PC-9 (cell line): ENCODE results near the gene PARP12. TPM values are rescaled to one million over a fixed set of nuclear protein-coding genes. Genes with fewer than 3 reads are reported as not detected.

Source experiments
- BruUV-seq: library from RNA; stranded (reverse); fragments of 400-500 nt; replicated peaks from 2 replicates; lab custom pipeline; 2021; lab: Mats Ljungman, UMichigan
- CTCF ChIA-PET: fragments of 300-600 bp; sonication (Branson Sonifier 250); formaldehyde crosslinking; loops from one replicate; lab custom pipeline; 2022; ENCODE audit warnings: antibody characterized with exemption; lab: Charles Lee
- POLR2A ChIA-PET: fragments of 300-600 bp; sonication (Branson Sonifier 250); formaldehyde crosslinking; loops from one replicate; lab custom pipeline; 2022; ENCODE audit warnings: antibody characterized with exemption; ENCODE audit not compliant: unreplicated experiment; lab: Charles Lee
- DNase-seq, 2 experiments: peaks; one replicate each; pipeline versions ENCODE4 v3.0.0 to v3.0.0-alpha.2; 2015 to 2022; ENCODE audit warnings: mixed read lengths in 1 of 2
- H2AFZ ChIP-seq: fragments of 200-600 bp; sonication (generic); 2 replicates; pipeline ENCODE4 v1.8.1; 2017; ENCODE audit warnings: antibody characterized with exemption
- H3F3A ChIP-seq: fragments of 200-600 bp; sonication (generic); 2 replicates; pipeline ENCODE4 v1.8.1; 2017; ENCODE audit warnings: antibody characterized with exemption, mild to moderate bottlenecking, low read depth; ENCODE audit not compliant: insufficient read depth
- H3K27ac ChIP-seq: fragments of 200-600 bp; sonication (generic); 2 replicates; pipeline ENCODE4 v1.6.1; 2016; ENCODE audit warnings: mixed run types
- H3K27me3 ChIP-seq: fragments of 200-600 bp; sonication (generic); 2 replicates; pipeline ENCODE4 v1.6.1; 2016; ENCODE audit warnings: low read depth, mixed run types; ENCODE audit not compliant: insufficient read depth
- H3K36me3 ChIP-seq: fragments of 200-600 bp; sonication (generic); 2 replicates; pipeline ENCODE4 v1.6.1; 2016; ENCODE audit warnings: low read depth, mixed run types
- H3K4me1 ChIP-seq: fragments of 200-600 bp; sonication (generic); replicated peaks from 2 replicates; pipeline ENCODE4 v1.6.1; 2016; ENCODE audit warnings: mixed run types; ENCODE audit not compliant: insufficient read depth
- H3K4me2 ChIP-seq: fragments of 200-600 bp; sonication (generic); 2 replicates; pipeline ENCODE4 v1.6.1; 2017; ENCODE audit warnings: mixed run types
- H3K4me3 ChIP-seq: fragments of 200-600 bp; sonication (generic); 2 replicates; pipeline ENCODE4 v1.6.1; 2016; ENCODE audit warnings: mixed run types
- H3K79me2 ChIP-seq: fragments of 200-600 bp; sonication (generic); 2 replicates; pipeline ENCODE4 v1.6.1; 2017; ENCODE audit warnings: low read depth, mixed run types
- H3K9me2 ChIP-seq: fragments of 200-600 bp; sonication (generic); 2 replicates; pipeline ENCODE4 v1.8.1; 2017; ENCODE audit warnings: mild to moderate bottlenecking; ENCODE audit not compliant: insufficient read depth
- H3K9me3 ChIP-seq: fragments of 200-600 bp; sonication (generic); 2 replicates; pipeline ENCODE4 v1.8.1; 2016; ENCODE audit warnings: low read depth; ENCODE audit not compliant: insufficient read depth
- H4K20me1 ChIP-seq: fragments of 200-600 bp; sonication (generic); 2 replicates; pipeline ENCODE4 v1.8.1; 2017; ENCODE audit not compliant: insufficient read depth
- CTCF ChIP-seq: fragments of 200-600 bp; sonication (generic); conservative IDR thresholded peaks from 2 replicates; pipeline ENCODE4 v1.6.1; 2017; ENCODE audit warnings: mixed run types, antibody characterized with exemption, mild to moderate bottlenecking, moderate library complexity
- EZH2 ChIP-seq: fragments of 200-600 bp; sonication (generic); IDR thresholded peaks from 2 replicates; pipeline ENCODE4 v1.8.0; 2017; ENCODE audit warnings: antibody characterized with exemption, low read depth
- intact Hi-C: fragments of 100-400 bp; cut with micrococcal nuclease; formaldehyde crosslinking; loops from one replicate; pipeline ENCODE4 v1.10.0; 2022; ENCODE audit not compliant: unreplicated experiment
- total RNA-seq: library from RNA; stranded (reverse); gene quantifications from 2 replicates; pipeline ENCODE4 v1.2.3, GENCODE V29; 2021

The PARP12 gene
- total RNA-seq, 1 experiment from 2014 or later = 32.4 TPM

GRCh38 chr7:140079121-140079536 is 16.4 kb upstream of the PARP12 start:
- H3K27ac ChIP-seq = no peak overlapping the region
- BruUV-seq = no TSS peak
- no peaks in the 10 kb centered on the region for H3K4me1 ChIP-seq
- intact Hi-C loops = no loop called here
- CTCF ChIA-PET = interaction anchor here (0.6 kb wide), 1 partner anchor 83 kb away, joined by 5 read pairs; no protein-coding TSS in a partner anchor
- DNase-seq = no peak
- no peaks in the 10 kb centered on the region for H3K79me2 ChIP-seq
- no peak overlapping the region for H3K4me3 ChIP-seq
- H3K9me3 ChIP-seq = no peaks in the 10 kb centered on the region
- H3K36me3 ChIP-seq = no peaks in the 10 kb centered on the region
- no peak overlapping the region for H2AFZ ChIP-seq
- TF ChIP-seq EZH2 (no peak), CTCF (0 out of 2 replicates have a peak, but pooled peaks have one; percentile 19)
- H3F3A ChIP-seq = no peaks in the 10 kb centered on the region
- no peak overlapping the region for H3K4me2 ChIP-seq
- no peaks in the 10 kb centered on the region for H4K20me1 ChIP-seq
- no peaks in the 10 kb centered on the region for H3K9me2 ChIP-seq
- no peaks in the 10 kb centered on the region for H3K27me3 ChIP-seq
- POLR2A ChIA-PET = no interaction called here

GRCh38 chr7:140078392-140078791 is 15.6 kb upstream of the PARP12 start:
- no peaks in the 10 kb centered on the region for H3K79me2 ChIP-seq
- no peaks in the 10 kb centered on the region for H3K9me3 ChIP-seq
- no peak overlapping the region for H3K4me3 ChIP-seq
- H3K9me2 ChIP-seq = no peaks in the 10 kb centered on the region
- no peak overlapping the region for H3K4me2 ChIP-seq
- H3K27me3 ChIP-seq = no peaks in the 10 kb centered on the region
- no peak for TF ChIP-seq EZH2
- no peak for TF ChIP-seq CTCF
- H3K4me1 ChIP-seq = no peaks in the 10 kb centered on the region
- ChIA-PET POLR2A (no interaction called here), CTCF (no interaction called here)
- no peaks in the 10 kb centered on the region for H3F3A ChIP-seq
- H4K20me1 ChIP-seq = no peaks in the 10 kb centered on the region
- H2AFZ ChIP-seq = no peak overlapping the region
- intact Hi-C loops = no loop called here
- H3K27ac ChIP-seq = no peak overlapping the region
- H3K36me3 ChIP-seq = no peaks in the 10 kb centered on the region
- no peak for DNase-seq
- BruUV-seq = no TSS peak

GRCh38 chr7:140074780-140075179 is 12.0 kb upstream of the PARP12 start:
- Histone ChIP-seq H3K27me3 (no peaks in the 10 kb centered on the region), H3K4me2 (no peak overlapping the region), H3K4me3 (no peak overlapping the region), H3K4me1 (no peaks in the 10 kb centered on the region), H3K27ac (no peak overlapping the region), H3K9me3 (no peaks in the 10 kb centered on the region), H3K79me2 (no peaks in the 10 kb centered on the region), H3K9me2 (no peaks in the 10 kb centered on the region), H2AFZ (no peak overlapping the region), H3K36me3 (no peaks in the 10 kb centered on the region), H3F3A (no peaks in the 10 kb centered on the region), H4K20me1 (no peaks in the 10 kb centered on the region)
- BruUV-seq = no TSS peak
- intact Hi-C loops = no loop called here
- TF ChIP-seq CTCF = no peak
- TF ChIP-seq EZH2 = no peak
- CTCF ChIA-PET = no interaction called here
- POLR2A ChIA-PET = no interaction called here
- no peak for DNase-seq
